GM12873 (cell line): ENCODE results near the gene RERE.

Experiments
- CTCF ChIP-seq: IDR thresholded peaks from 2 replicates; pipeline ENCODE4 v1.5.1; 2012; ENCODE audit warnings: low read depth, mild to moderate bottlenecking, moderate library complexity, low read length, control low read depth; ENCODE audit not compliant: insufficient read depth; ENCODE audit errors: missing control alignments

RERE gene

GRCh38 chr1:8551613-8552489, 265.6 kb downstream of the RERE start:
- no peak for TF ChIP-seq CTCF

- TF ChIP-seq CTCF = no peak
Measured at GRCh38 chr1:8551057-8551456, 266.4 kb downstream of the RERE start.

GRCh38 chr1:8547791-8548190, 269.6 kb downstream of the RERE start:
- no peak for TF ChIP-seq CTCF

GRCh38 chr1:8545078-8545477, 272.4 kb downstream of the RERE start:
- no peak for TF ChIP-seq CTCF

- no peak for TF ChIP-seq CTCF
Measured at GRCh38 chr1:8544644-8545043, 272.8 kb downstream of the RERE start.

- no peak for TF ChIP-seq CTCF
Measured at GRCh38 chr1:8543965-8544364, 273.5 kb downstream of the RERE start.

GRCh38 chr1:8541961-8542521, 275.4 kb downstream of the RERE start:
- no peak for TF ChIP-seq CTCF
